Ovary (tissue), 3 donors: ENCODE data around the gene JUNB.

Experiments used
- POLR2A ChIP-seq: fragments of 450-650 bp; IDR thresholded peaks from one replicate; pipeline ENCODE4 v1.6.1; 2017; ENCODE audit warnings: antibody characterized with exemption, mild to moderate bottlenecking, moderate library complexity
- TF ChIP-seq, protein P1 (sequence below), 3 donors: fragments of 450-650 bp in 2 of 3; fragments of 200-600 bp in 1 of 3; IDR thresholded peaks; one replicate each; pipeline versions ENCODE4 v1.5.1 to v1.8.0; 2016 to 2022; ENCODE audit warnings: antibody characterized with exemption in 3 of 3, mild to moderate bottlenecking in 1 of 3
- donor health status: DM: no; HTN: no; CAD: no.

- TF ChIP-seq, protein P1, sequence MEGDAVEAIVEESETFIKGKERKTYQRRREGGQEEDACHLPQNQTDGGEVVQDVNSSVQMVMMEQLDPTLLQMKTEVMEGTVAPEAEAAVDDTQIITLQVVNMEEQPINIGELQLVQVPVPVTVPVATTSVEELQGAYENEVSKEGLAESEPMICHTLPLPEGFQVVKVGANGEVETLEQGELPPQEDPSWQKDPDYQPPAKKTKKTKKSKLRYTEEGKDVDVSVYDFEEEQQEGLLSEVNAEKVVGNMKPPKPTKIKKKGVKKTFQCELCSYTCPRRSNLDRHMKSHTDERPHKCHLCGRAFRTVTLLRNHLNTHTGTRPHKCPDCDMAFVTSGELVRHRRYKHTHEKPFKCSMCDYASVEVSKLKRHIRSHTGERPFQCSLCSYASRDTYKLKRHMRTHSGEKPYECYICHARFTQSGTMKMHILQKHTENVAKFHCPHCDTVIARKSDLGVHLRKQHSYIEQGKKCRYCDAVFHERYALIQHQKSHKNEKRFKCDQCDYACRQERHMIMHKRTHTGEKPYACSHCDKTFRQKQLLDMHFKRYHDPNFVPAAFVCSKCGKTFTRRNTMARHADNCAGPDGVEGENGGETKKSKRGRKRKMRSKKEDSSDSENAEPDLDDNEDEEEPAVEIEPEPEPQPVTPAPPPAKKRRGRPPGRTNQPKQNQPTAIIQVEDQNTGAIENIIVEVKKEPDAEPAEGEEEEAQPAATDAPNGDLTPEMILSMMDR (IDR thresholded peaks at IDR 0.05), result no peak
- TF ChIP-seq POLR2A, result no peak
Measured at GRCh38 chr19:12783849-12784393, 7.4 kb upstream of the JUNB start.
